ENCODE data around the gene NHSL2. TPM values are rescaled to one million over a fixed set of nuclear protein-coding genes. Genes with fewer than 3 reads are reported as not detected.

The NHSL2 gene
- total RNA-seq, 1 donor from 2014 or later, result 11.3 TPM

GRCh38 chrX:71949844-71950445 lies 39.3 kb downstream of the NHSL2 start:
- Mint-ChIP-seq H3K9me3 (no peaks in the 10 kb centered on the region), H3K27ac (no peak overlapping the region), H3K36me3 (no peaks in the 10 kb centered on the region), H3K27me3 (no peaks in the 10 kb centered on the region), H3K4me1 (ENCODE audit: unreplicated experiment) (peaks cover 8% of the 10 kb centered on the region), H3K4me3 (no peak overlapping the region)
- no peak for TF ChIP-seq CTCF (conservative IDR thresholded peaks at IDR 0.05)
- no peak for DNase-seq (ENCODE audit: extremely low spot score, unreplicated experiment)

- Mint-ChIP-seq H3K9me3 (no peaks in the 10 kb centered on the region), H3K4me3 (no peak overlapping the region), H3K27me3 (no peaks in the 10 kb centered on the region), H3K36me3 (no peaks in the 10 kb centered on the region), H3K27ac (no peak overlapping the region), H3K4me1 (ENCODE audit: unreplicated experiment) (peaks cover 27% of the 10 kb centered on the region)
- no peak for TF ChIP-seq CTCF (conservative IDR thresholded peaks at IDR 0.05)
- no peak for DNase-seq (ENCODE audit: extremely low spot score, unreplicated experiment)
Measured at GRCh38 chrX:71953391-71953790, 42.7 kb downstream of the NHSL2 start.

- no peaks in the 10 kb centered on the region for H3K9me3 Mint-ChIP-seq
- H3K27me3 Mint-ChIP-seq, result no peaks in the 10 kb centered on the region
- H3K36me3 Mint-ChIP-seq, result no peaks in the 10 kb centered on the region
- no peak for DNase-seq (ENCODE audit: extremely low spot score, unreplicated experiment)
- H3K27ac Mint-ChIP-seq, result no peak overlapping the region
- TF ChIP-seq CTCF (conservative IDR thresholded peaks at IDR 0.05), result no peak
- no peak overlapping the region for H3K4me3 Mint-ChIP-seq
- peaks cover 33% of the 10 kb centered on the region for H3K4me1 Mint-ChIP-seq (ENCODE audit: unreplicated experiment)
Measured at GRCh38 chrX:71953946-71954345, 43.3 kb downstream of the NHSL2 start.

- no peak for TF ChIP-seq CTCF (conservative IDR thresholded peaks at IDR 0.05)
- H3K4me1 Mint-ChIP-seq (ENCODE audit: unreplicated experiment), result peaks cover 33% of the 10 kb centered on the region
- H3K27ac Mint-ChIP-seq, result no peak overlapping the region
- H3K27me3 Mint-ChIP-seq, result no peaks in the 10 kb centered on the region
- no peaks in the 10 kb centered on the region for H3K9me3 Mint-ChIP-seq
- H3K4me3 Mint-ChIP-seq, result no peak overlapping the region
- no peaks in the 10 kb centered on the region for H3K36me3 Mint-ChIP-seq
- DNase-seq (ENCODE audit: extremely low spot score, unreplicated experiment), result no peak
Measured at GRCh38 chrX:71954458-71954857, 43.8 kb downstream of the NHSL2 start.

- H3K4me1 Mint-ChIP-seq (ENCODE audit: unreplicated experiment), result peaks cover 33% of the 10 kb centered on the region
- DNase-seq (ENCODE audit: extremely low spot score, unreplicated experiment), result no peak
- no peak overlapping the region for H3K4me3 Mint-ChIP-seq
- H3K36me3 Mint-ChIP-seq, result no peaks in the 10 kb centered on the region
- H3K27ac Mint-ChIP-seq, result no peak overlapping the region
- H3K27me3 Mint-ChIP-seq, result no peaks in the 10 kb centered on the region
- no peak for TF ChIP-seq CTCF (conservative IDR thresholded peaks at IDR 0.05)
- H3K9me3 Mint-ChIP-seq, result no peaks in the 10 kb centered on the region
Measured at GRCh38 chrX:71955530-71956120, 45.0 kb downstream of the NHSL2 start.
